DOHH2 (cell line): ENCODE results near the gene EMB.
"Not testable (repeated sequence)": the region's sequence is repeated elsewhere in the genome, so short reads cannot be mapped to it uniquely, and the experiment has no call there.

ENCODE experiments used
- EZH2phosphoT487 ChIP-seq: fragments of 200-600 bp; sonication (generic); IDR thresholded peaks from 2 replicates; pipeline ENCODE4 v1.6.1; 2017; ENCODE audit warnings: borderline replicate concordance, mild to moderate bottlenecking, antibody characterized with exemption, low read length, moderate library complexity, mixed read lengths
- TF ChIP-seq, protein P1 (sequence below): fragments of 200-600 bp; sonication (generic); IDR thresholded peaks from one replicate; pipeline ENCODE4 v1.5.1; 2014; ENCODE audit warnings: antibody characterized with exemption, mild to moderate bottlenecking, low read depth, low read length; ENCODE audit not compliant: poor library complexity, severe bottlenecking

DNA sequence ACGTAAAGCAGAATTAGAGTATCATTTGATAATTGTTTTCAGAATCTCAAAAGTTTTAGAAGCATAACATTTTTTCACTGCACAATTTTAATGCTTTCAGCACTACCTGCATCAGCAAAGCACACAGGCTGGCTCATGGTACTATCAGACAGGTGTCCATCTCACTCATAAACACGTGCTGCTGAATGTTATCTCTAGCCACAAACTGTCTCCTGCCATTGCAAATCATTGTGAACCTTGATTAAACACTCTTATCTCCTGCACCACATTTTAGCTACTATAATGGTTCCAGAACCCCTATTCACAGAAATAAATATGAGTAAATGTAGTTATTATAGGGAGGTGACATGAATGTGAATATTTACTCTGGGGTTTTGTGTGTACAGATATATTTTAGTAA, 56.7 kb downstream of the EMB start:
- TF ChIP-seq, protein P1, sequence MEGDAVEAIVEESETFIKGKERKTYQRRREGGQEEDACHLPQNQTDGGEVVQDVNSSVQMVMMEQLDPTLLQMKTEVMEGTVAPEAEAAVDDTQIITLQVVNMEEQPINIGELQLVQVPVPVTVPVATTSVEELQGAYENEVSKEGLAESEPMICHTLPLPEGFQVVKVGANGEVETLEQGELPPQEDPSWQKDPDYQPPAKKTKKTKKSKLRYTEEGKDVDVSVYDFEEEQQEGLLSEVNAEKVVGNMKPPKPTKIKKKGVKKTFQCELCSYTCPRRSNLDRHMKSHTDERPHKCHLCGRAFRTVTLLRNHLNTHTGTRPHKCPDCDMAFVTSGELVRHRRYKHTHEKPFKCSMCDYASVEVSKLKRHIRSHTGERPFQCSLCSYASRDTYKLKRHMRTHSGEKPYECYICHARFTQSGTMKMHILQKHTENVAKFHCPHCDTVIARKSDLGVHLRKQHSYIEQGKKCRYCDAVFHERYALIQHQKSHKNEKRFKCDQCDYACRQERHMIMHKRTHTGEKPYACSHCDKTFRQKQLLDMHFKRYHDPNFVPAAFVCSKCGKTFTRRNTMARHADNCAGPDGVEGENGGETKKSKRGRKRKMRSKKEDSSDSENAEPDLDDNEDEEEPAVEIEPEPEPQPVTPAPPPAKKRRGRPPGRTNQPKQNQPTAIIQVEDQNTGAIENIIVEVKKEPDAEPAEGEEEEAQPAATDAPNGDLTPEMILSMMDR = not testable (repeated sequence)
- TF ChIP-seq EZH2phosphoT487 = not testable (repeated sequence)
